SJSA1 (cell line): Measurements from ENCODE around the gene PRSS56. TPM values are rescaled to one million over a fixed set of nuclear protein-coding genes. Genes with fewer than 3 reads are reported as not detected.

ENCODE experiments used
- DNase-seq, 2 experiments: peaks; one replicate each; pipeline ENCODE4 v3.0.0-alpha.2; 2015 to 2020; ENCODE audit warnings: low spot score in 2 of 2, low read depth in 1 of 2
- H3K27ac ChIP-seq: fragments of 250-450 bp; sonication (Bioruptor Pico); 2 replicates; pipeline ENCODE4 v1.5.1; 2020; ENCODE audit warnings: mild to moderate bottlenecking, moderate library complexity
- H3K27me3 ChIP-seq: fragments of 250-450 bp; sonication (Bioruptor Pico); replicated peaks from 2 replicates; pipeline ENCODE4 v1.5.1; 2020; ENCODE audit warnings: mild to moderate bottlenecking, moderate library complexity
- H3K36me3 ChIP-seq: fragments of 250-450 bp; sonication (Bioruptor Pico); 2 replicates; pipeline ENCODE4 v1.5.1; 2020; ENCODE audit warnings: mild to moderate bottlenecking
- H3K4me1 ChIP-seq: fragments of 250-450 bp; sonication (Bioruptor Pico); replicated peaks from 2 replicates; pipeline ENCODE4 v1.6.1; 2021; ENCODE audit warnings: mild to moderate bottlenecking
- H3K4me3 ChIP-seq: fragments of 250-450 bp; sonication (Bioruptor Pico); 2 replicates; pipeline ENCODE4 v1.5.1; 2020; ENCODE audit warnings: mild to moderate bottlenecking
- H3K9me3 ChIP-seq: fragments of 250-450 bp; sonication (Bioruptor Pico); replicated peaks from 2 replicates; pipeline ENCODE4 v1.5.1; 2020; ENCODE audit warnings: mild to moderate bottlenecking
- total RNA-seq: library from RNA; depleted of rRNA; stranded (reverse); fragments of >200 nt; shearing (Covaris generic); gene quantifications from 2 replicates; pipeline ENCODE4 v1.2.3, GENCODE V29; 2014

PRSS56 gene
- total RNA-seq, 1 experiment from 2014 or later, result not detected

GRCh38 chr2:232483311-232483922 is 36.8 kb upstream of the PRSS56 start:
- Histone ChIP-seq H3K27ac (no peak overlapping the region), H3K27me3 (peaks cover 55% of the 10 kb centered on the region), H3K36me3 (no peaks in the 10 kb centered on the region), H3K4me1 (0 out of 2 replicates have a peak, but pooled peaks cover 4% of the 10 kb centered on the region), H3K4me3 (no peak overlapping the region), H3K9me3 (no peaks in the 10 kb centered on the region)
- no peak for DNase-seq

DNA sequence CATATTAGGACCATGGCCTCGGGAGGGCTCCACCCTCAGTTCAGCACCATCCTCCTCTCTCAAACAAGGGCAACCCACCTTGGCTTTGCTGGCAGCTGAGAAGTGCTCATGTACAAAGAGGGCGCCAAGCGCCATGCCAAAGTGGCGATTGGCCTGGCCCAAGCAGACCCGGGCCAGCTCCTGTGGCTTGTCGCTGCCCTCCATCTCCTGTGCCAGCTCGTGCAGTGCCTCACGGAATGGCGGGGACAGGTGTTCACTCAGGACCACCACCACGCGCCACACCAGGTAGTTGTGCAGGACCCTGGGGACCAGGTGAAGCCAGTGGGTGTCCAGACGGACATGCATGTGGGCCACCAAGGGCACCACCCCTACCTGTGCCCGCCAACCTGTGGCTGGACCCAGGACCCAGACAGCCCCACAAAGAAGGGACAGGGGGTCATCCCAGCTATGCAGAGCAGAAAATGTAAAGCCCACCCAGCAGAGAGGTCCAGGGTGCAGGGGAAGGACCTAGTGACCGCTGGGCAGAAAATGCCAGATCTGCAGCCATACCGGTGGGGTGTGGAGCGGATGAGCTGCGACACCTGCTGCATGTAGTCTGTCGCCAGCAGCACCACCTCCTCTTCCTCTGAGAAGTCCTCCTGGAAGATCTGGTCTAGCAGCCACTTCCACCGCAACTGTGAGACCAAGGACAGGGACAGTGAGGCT is 36.1 kb upstream of the PRSS56 start:
- H3K9me3 ChIP-seq, result no peaks in the 10 kb centered on the region
- H3K27me3 ChIP-seq, result peaks cover 62% of the 10 kb centered on the region

DNA sequence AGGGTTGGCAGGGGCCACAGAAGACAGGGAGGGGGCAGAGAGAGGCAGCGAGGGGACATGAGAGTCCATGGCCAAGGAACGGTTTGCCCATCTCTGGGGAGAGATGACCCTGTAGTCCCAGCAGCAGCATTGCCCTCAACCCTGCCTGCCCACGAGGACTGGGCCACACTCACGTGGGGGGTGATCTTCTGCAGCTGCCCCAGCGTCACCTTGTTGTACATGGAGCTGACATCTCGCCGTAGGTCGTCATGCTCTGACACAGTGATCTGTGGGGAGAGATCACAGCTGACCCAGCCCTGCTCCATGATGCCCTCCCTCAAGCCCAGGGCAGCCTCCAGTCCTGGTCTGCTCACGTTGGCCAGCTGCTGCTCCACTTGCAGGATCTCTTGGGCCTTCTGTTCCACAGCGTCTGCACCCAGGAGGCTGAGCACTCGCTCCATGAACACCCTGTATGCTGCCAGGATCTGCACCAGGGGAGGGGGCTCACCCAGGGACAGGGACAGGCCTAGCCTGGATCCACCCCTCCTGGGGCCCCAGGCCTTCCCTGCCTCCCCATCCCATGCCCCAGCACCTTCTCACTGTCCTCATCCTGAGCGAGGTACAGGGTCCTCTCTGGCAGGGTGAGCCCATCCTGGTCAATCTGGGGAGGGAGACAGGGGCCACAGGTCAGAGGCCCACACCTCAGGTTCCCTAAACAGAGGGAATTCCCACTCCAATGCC is 35.4 kb upstream of the PRSS56 start:
- DNase-seq, result no peak
- 0 out of 2 replicates have a peak, but pooled peaks cover 4% of the 10 kb centered on the region for H3K4me1 ChIP-seq
- H3K4me3 ChIP-seq, result no peak overlapping the region
- H3K27me3 ChIP-seq, result peaks cover 58% of the 10 kb centered on the region
- H3K9me3 ChIP-seq, result no peaks in the 10 kb centered on the region
- H3K27ac ChIP-seq, result no peak overlapping the region
- no peaks in the 10 kb centered on the region for H3K36me3 ChIP-seq

More for the DNA sequence above, 36.1 kb upstream of the PRSS56 start:
- no peaks in the 10 kb centered on the region for H3K36me3 ChIP-seq
- H3K4me3 ChIP-seq, result no peak overlapping the region
- H3K4me1 ChIP-seq, result 0 out of 2 replicates have a peak, but pooled peaks cover 4% of the 10 kb centered on the region
- H3K27ac ChIP-seq, result no peak overlapping the region
- DNase-seq, result no peak

DNA sequence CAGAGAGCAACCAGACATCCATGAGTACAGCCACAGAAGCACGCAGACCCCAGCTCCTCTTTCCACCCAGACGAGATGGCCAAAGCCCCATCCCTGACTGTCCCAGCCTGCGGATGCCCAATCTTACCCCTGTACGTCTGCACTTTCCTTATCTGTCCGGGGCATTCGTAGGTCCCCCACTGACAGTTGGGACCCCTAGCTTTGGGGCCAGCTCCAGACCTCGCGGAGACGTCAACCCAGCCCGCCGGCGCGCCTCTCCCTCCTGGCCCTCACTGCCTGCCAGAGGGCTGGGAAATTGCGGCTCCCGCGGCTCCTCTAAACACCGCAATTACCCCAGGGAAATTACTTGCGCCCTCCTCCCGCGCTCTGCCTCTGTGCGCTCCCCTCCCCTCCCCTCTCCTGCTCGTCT is 34.8 kb upstream of the PRSS56 start:
- H3K4me3 ChIP-seq, result no peak overlapping the region
- H3K9me3 ChIP-seq, result no peaks in the 10 kb centered on the region
- DNase-seq, result no peak
- H3K27me3 ChIP-seq, result peaks cover 58% of the 10 kb centered on the region
- no peak overlapping the region for H3K27ac ChIP-seq
- 0 out of 2 replicates have a peak, but pooled peaks cover 4% of the 10 kb centered on the region for H3K4me1 ChIP-seq
- no peaks in the 10 kb centered on the region for H3K36me3 ChIP-seq

GRCh38 chr2:232485757-232486557 is 34.2 kb upstream of the PRSS56 start:
- Histone ChIP-seq H3K4me1 (0 out of 2 replicates have a peak, but pooled peaks cover 4% of the 10 kb centered on the region), H3K36me3 (no peaks in the 10 kb centered on the region), H3K4me3 (no peak overlapping the region), H3K27me3 (peaks cover 58% of the 10 kb centered on the region), H3K27ac (no peak overlapping the region), H3K9me3 (no peaks in the 10 kb centered on the region)
- no peak for DNase-seq

- no peak overlapping the region for H3K27ac ChIP-seq
- no peak overlapping the region for H3K4me3 ChIP-seq
- peaks cover 60% of the 10 kb centered on the region for H3K27me3 ChIP-seq
- H3K9me3 ChIP-seq, result no peaks in the 10 kb centered on the region
- no peak for DNase-seq
- H3K4me1 ChIP-seq, result 0 out of 2 replicates have a peak, but pooled peaks cover 4% of the 10 kb centered on the region
- no peaks in the 10 kb centered on the region for H3K36me3 ChIP-seq
These were observed 33.4 kb upstream of the PRSS56 start for GRCh38 chr2:232486558-232487384.

DNA sequence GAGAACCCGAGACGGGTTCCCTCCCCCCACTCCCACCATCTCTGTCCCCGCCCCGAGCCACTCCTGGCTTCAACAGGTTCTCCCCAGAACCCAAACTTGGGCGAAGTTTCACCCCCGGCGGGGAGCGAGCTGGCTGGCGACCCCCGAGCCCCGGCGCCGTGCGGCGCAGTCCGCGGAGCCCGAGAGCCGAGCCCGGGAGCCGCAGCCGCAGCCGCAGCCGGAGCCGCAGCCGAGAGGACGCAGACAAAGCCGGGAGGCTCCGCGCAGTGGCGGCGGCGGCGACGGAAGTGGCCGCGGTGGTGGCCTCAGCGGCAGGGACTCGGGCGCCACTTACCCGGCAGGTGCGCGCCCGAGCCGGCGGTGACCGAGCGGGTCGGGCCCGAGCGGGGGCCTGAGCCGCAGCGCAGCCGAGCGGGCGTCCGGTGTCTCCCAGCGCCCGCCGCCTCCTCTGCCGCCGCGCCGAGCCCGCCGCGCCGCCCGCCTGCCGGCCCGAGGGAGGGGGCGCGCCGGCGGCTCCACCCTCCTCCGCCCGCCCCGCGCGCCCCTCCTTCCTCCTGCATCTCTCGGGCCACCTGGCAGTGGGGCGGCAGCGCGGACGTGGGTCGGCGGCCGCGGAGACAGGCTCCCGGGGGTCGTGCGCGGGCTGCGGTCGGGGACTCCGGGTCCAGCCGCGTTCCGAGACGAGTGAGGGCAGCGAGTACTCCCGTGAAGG is 32.6 kb upstream of the PRSS56 start, which contains the start of gene ECEL1:
Gene ECEL1, minus strand, starts transcription at position 450 of the 712 bp plus-strand sequence. CDS start 1,181 bp downstream, outside the sequence.
- DNase-seq, result no peak
- Histone ChIP-seq H3K36me3 (no peaks in the 10 kb centered on the region), H3K27me3 (peaks cover 56% of the 10 kb centered on the region), H3K9me3 (no peaks in the 10 kb centered on the region), H3K4me3 (no peak within 1 kb of the TSS), H3K4me1 (0 out of 2 replicates have a peak, but pooled peaks cover 4% of the 10 kb centered on the region), H3K27ac (no peak within 1 kb of the TSS)

GRCh38 chr2:232488097-232488711 is 32.0 kb upstream of the PRSS56 start:
- Histone ChIP-seq H3K36me3 (no peaks in the 10 kb centered on the region), H3K4me1 (0 out of 2 replicates have a peak, but pooled peaks cover 4% of the 10 kb centered on the region), H3K27me3 (peaks cover 59% of the 10 kb centered on the region), H3K4me3 (no peak overlapping the region), H3K9me3 (no peaks in the 10 kb centered on the region), H3K27ac (no peak overlapping the region)
- no peak for DNase-seq

GRCh38 chr2:232488721-232489300 is 31.4 kb upstream of the PRSS56 start:
- Histone ChIP-seq H3K36me3 (no peaks in the 10 kb centered on the region), H3K9me3 (no peaks in the 10 kb centered on the region), H3K4me1 (0 out of 2 replicates have a peak, but pooled peaks cover 4% of the 10 kb centered on the region), H3K27me3 (peaks cover 61% of the 10 kb centered on the region), H3K27ac (no peak overlapping the region), H3K4me3 (no peak overlapping the region)
- DNase-seq, result no peak

GRCh38 chr2:232489516-232490220 is 30.5 kb upstream of the PRSS56 start:
- Histone ChIP-seq H3K27me3 (peaks cover 57% of the 10 kb centered on the region), H3K4me1 (0 out of 2 replicates have a peak, but pooled peaks cover 4% of the 10 kb centered on the region), H3K27ac (no peak overlapping the region), H3K9me3 (no peaks in the 10 kb centered on the region), H3K4me3 (no peak overlapping the region), H3K36me3 (no peaks in the 10 kb centered on the region)
- no peak for DNase-seq
